ENCODE data around the gene PLA2R1.

The PLA2R1 gene

DNA sequence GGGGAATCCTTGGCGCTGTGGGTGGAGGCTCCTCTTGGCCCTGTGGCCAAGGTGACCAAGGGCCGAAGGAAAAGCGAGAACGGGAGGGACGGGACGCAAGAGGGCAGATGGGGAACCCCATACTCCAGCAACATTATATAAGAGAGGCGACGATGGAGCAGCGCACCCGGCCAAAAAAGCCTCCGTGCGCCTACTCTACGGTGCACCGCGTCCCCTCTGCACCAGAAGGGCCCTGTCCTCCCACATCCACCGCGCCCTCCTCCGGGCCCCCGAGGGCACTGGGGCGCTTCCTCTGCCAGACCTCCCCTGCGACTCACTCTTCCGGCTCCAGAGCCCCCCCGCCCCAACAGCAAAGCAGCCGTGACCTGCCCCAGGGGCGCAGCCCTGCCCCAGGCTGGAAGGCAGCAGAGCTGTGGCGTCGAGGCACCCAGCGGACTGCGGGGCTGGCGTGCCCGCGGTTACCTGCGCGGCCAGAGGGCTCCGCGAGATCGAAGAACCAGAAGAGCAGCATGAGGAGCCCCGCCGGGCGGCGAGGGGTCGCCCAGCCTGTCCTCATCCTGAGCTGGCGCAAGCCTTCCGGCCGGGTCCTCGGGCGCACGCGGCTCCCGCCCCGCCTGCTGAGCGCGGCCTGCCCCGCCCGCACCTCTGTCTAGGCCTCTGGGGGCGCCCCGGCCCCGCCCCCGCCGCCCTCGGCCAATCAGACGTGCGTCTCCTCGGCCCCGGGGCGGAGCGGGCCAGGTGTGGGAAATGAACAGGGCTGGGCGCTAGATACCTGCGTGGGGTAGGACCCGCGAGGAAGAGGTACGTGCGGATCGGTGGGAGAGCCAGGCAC is 158.1 kb downstream of the PLA2R1 start, which contains the start of gene LY75:
Gene LY75 (minus strand): TSS at position 630 of the 832 bp plus-strand sequence.
- Histone ChIP-seq H3K27ac (ENCODE audit: low read depth, low read length) (no peak within 1 kb of the TSS), H3K4me2 (ENCODE audit: low read length) (peak within 1 kb of the TSS; percentile 78), H3K27me3 (ENCODE audit: control insufficient read depth, low read length) (0 out of 2 replicates have a peak, but pooled peaks cover 6% of the 10 kb centered on the region), H3K9me3 (ENCODE audit: control insufficient read depth, insufficient read depth, low read length) (no peaks in the 10 kb centered on the region), H3K4me3 (ENCODE audit: low read length) (peak within 1 kb of the TSS; percentile 67), H3K79me2 (ENCODE audit: control insufficient read depth, low read length) (no peaks in the 10 kb centered on the region), H3F3A (ENCODE audit: control insufficient read depth, insufficient read depth) (no peaks in the 10 kb centered on the region), H3K36me3 (ENCODE audit: control insufficient read depth, low read length) (no peaks in the 10 kb centered on the region), H3K9me2 (replicated peaks; ENCODE audit: control insufficient read depth, low read length) (no peaks in the 10 kb centered on the region), H3K4me1 (ENCODE audit: control insufficient read depth, low read length) (peaks cover 23% of the 10 kb centered on the region), H4K20me1 (ENCODE audit: control insufficient read depth, insufficient read depth, low read depth, low read length) (no peaks in the 10 kb centered on the region)
- no peak for TF ChIP-seq EZH2phosphoT487 (IDR thresholded peaks at IDR 0.05; ENCODE audit: borderline replicate concordance, low read length)
- TF ChIP-seq, protein P1, sequence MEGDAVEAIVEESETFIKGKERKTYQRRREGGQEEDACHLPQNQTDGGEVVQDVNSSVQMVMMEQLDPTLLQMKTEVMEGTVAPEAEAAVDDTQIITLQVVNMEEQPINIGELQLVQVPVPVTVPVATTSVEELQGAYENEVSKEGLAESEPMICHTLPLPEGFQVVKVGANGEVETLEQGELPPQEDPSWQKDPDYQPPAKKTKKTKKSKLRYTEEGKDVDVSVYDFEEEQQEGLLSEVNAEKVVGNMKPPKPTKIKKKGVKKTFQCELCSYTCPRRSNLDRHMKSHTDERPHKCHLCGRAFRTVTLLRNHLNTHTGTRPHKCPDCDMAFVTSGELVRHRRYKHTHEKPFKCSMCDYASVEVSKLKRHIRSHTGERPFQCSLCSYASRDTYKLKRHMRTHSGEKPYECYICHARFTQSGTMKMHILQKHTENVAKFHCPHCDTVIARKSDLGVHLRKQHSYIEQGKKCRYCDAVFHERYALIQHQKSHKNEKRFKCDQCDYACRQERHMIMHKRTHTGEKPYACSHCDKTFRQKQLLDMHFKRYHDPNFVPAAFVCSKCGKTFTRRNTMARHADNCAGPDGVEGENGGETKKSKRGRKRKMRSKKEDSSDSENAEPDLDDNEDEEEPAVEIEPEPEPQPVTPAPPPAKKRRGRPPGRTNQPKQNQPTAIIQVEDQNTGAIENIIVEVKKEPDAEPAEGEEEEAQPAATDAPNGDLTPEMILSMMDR (IDR thresholded peaks at IDR 0.05; ENCODE audit: low read depth, low read length, poor library complexity, severe bottlenecking), result no peak

DNA sequence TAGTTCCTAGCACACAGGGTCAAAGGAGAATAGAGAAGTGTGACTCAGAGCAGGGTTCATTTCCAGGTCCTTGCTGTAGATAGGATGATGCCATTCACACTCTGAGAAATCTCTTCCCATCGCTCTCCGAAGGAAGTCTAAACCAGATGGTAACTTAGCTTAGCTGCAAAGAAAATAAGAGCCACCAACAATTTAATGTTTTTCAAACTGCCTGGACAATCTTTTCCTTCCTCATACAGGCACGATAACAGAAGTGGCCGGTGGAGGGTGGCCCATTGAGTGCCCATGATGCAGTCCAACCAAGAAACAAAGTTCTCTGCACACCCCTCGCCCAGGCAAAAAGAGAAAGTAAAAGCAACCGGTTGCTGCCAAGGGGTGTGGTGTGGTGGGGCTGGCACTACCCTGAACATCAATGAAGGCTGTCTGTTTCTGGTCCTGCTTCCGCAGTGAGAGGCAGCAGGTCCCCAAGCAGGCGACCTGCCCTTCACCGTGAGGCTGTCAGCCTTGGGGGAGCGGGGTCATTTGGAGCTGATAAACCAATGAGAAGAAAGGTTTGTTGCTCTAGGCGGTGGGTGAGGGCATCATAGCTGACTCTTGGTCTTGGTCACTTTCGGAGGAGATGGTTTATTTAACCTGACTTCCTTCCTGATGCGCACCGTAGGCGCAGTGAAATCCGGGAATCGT is 158.8 kb downstream of the PLA2R1 start:
- peaks cover 23% of the 10 kb centered on the region for H3K4me1 ChIP-seq (ENCODE audit: control insufficient read depth, low read length)
- 0 out of 2 replicates have a peak, but pooled peaks cover 6% of the 10 kb centered on the region for H3K27me3 ChIP-seq (ENCODE audit: control insufficient read depth, low read length)
- H3K36me3 ChIP-seq (ENCODE audit: control insufficient read depth, low read length), result no peaks in the 10 kb centered on the region
- TF ChIP-seq, protein P1 (IDR thresholded peaks at IDR 0.05; ENCODE audit: low read depth, low read length, poor library complexity, severe bottlenecking), result no peak
- TF ChIP-seq EZH2phosphoT487 (IDR thresholded peaks at IDR 0.05; ENCODE audit: borderline replicate concordance, low read length), result no peak
- H3K4me2 ChIP-seq (ENCODE audit: low read length), result peak overlapping the region; percentile 78
- H3K4me3 ChIP-seq (ENCODE audit: low read length), result peak overlapping the region; percentile 67
- no peaks in the 10 kb centered on the region for H3K79me2 ChIP-seq (ENCODE audit: control insufficient read depth, low read length)
- H4K20me1 ChIP-seq (ENCODE audit: control insufficient read depth, insufficient read depth, low read depth, low read length), result no peaks in the 10 kb centered on the region
- H3F3A ChIP-seq (ENCODE audit: control insufficient read depth, insufficient read depth), result no peaks in the 10 kb centered on the region
- H3K9me2 ChIP-seq (replicated peaks; ENCODE audit: control insufficient read depth, low read length), result no peaks in the 10 kb centered on the region
- H3K27ac ChIP-seq (ENCODE audit: low read depth, low read length), result no peak overlapping the region
- no peaks in the 10 kb centered on the region for H3K9me3 ChIP-seq (ENCODE audit: control insufficient read depth, insufficient read depth, low read length)

DNA sequence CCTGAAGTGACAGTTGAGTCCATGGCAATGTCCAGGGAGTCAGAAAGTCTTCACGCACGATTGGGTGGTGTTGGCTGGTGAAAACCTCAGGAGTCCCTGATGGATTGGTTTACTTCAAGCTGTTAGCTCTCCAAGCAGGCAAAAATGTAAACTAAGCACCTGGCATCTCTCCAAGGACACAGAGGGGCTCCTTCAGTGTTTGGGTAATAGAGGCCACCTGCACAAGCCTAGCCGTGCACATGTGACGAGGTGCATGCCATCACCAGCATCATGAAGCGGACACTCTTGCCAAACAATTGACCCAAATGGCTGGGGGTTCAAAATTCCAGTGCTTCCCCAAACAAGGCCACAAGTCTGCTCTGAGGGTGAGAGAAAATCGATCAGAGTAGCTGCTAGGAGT is 159.7 kb downstream of the PLA2R1 start:
- H4K20me1 ChIP-seq (ENCODE audit: control insufficient read depth, insufficient read depth, low read depth, low read length), result no peaks in the 10 kb centered on the region
- no peak overlapping the region for H3K4me2 ChIP-seq (ENCODE audit: low read length)
- no peaks in the 10 kb centered on the region for H3K79me2 ChIP-seq (ENCODE audit: control insufficient read depth, low read length)
- no peaks in the 10 kb centered on the region for H3F3A ChIP-seq (ENCODE audit: control insufficient read depth, insufficient read depth)
- H3K9me2 ChIP-seq (replicated peaks; ENCODE audit: control insufficient read depth, low read length), result no peaks in the 10 kb centered on the region
- H3K4me3 ChIP-seq (ENCODE audit: low read length), result no peak overlapping the region
- no peaks in the 10 kb centered on the region for H3K36me3 ChIP-seq (ENCODE audit: control insufficient read depth, low read length)
- H3K27ac ChIP-seq (ENCODE audit: low read depth, low read length), result no peak overlapping the region
- TF ChIP-seq, protein P1 (IDR thresholded peaks at IDR 0.05; ENCODE audit: low read depth, low read length, poor library complexity, severe bottlenecking), result no peak
- no peak for TF ChIP-seq EZH2phosphoT487 (IDR thresholded peaks at IDR 0.05; ENCODE audit: borderline replicate concordance, low read length)
- H3K27me3 ChIP-seq (ENCODE audit: control insufficient read depth, low read length), result 0 out of 2 replicates have a peak, but pooled peaks cover 6% of the 10 kb centered on the region
- no peaks in the 10 kb centered on the region for H3K9me3 ChIP-seq (ENCODE audit: control insufficient read depth, insufficient read depth, low read length)
- peaks cover 23% of the 10 kb centered on the region for H3K4me1 ChIP-seq (ENCODE audit: control insufficient read depth, low read length)
